HG02938 (cell line): ENCODE results near the gene PSAP.
A peak's percentile ranks its signal among the peaks of the same experiment; 100 is the strongest.

Source experiments
- ATAC-seq: cut with Tn5 transposase; IDR thresholded peaks from one replicate; pipeline ENCODE4 v1.9.1; 2021; ENCODE audit warnings: mild to moderate bottlenecking, moderate library complexity; ENCODE audit not compliant: unreplicated experiment

PSAP gene

DNA sequence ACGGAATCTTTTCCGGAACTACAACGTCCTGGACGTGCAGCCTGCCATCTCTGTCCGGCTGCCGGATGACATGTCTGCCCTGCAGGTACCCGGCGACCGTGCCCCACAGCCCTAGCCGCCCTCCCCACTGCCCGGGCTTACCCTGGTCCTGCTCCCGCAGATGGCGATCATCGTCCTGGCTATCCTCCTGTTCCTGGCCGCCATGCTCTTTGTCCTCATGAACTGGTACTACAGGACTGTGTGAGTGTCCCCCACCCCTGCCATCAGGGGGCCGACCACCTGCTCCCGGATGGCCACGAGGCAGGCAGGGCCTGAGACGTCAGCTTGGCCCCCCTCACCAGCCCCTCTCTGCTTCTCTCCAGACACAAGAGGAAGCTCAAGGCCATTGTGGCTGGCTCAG is 39.7 kb downstream of the PSAP start:
- ATAC-seq = no peak

DNA sequence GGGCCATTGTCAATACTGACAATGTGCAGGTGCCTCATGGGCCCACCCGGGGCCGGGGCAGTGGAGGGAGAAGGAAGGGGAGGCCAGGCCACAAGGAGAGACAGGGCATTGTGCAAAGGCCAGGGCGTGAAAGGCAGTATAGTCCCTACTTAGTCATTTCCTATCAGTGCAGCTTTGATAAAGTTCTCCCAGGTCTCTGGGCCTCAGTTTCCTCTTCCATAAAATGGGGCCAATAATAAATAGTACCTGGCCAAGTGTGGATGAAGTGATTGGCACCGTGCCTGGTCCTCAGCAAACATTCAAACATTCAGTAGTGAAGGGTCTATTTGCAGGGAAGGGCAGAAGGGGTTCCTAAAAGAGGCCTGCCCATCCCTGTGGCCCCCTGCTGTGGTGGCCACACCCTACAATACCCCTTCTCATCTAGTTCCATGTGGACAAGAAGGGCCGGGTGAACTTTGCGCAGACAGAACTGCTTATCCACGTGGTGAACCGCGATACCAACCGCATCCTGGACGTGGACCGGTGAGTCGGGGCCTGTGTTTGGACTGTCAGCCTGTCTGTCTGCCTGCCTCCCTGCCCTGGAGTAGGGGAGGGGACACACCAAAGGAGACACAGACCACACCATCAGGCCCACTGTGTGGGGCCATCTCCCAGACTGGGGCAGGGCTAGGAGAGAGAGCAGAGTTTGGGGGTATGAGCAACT is 40.9 kb downstream of the PSAP start:
- ATAC-seq = no peak

- no peak for ATAC-seq
Measured at GRCh38 chr10:71809628-71810027, 41.4 kb downstream of the PSAP start.

GRCh38 chr10:71807557-71808510 is 43.2 kb downstream of the PSAP start:
- ATAC-seq = no peak

DNA sequence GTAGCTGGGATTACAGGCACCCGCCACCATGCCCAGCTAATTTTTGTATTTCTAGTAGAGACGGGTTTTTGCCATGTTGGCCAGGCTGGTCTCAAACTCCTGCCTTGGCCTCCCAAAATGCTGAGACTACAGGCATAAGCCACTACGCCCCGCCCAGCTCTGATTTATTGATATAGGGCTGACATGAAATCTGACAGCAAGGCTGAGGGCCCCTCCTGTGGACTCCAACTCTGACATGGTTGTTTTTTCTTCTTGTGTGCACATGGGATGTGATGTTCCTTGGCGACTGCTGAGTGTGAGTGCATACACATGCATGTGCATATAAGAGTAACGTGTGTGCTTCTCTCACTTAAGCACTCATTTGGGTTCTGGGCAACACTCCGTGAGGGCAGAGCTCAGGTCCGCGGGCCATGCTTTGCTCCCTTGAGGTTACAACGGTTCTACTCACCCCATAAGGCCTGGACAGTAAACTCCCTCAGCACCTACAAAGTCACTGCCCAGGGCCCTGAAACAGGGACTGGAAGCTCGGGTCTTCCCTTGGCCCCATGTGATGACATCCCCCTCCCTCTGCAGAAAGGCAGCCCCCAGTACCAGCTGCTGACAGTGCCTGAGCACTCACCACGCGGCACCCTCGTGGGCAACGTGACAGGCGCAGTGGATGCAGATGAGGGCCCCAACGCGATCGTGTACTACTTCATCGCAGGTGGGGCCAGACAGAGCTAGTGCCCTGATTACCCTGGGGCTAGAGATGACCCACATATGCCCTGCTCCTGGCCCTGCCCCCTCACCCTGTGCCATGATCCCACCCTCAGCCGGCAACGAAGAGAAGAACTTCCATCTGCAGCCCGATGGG is 44.1 kb downstream of the PSAP start:
- ATAC-seq = no peak

DNA sequence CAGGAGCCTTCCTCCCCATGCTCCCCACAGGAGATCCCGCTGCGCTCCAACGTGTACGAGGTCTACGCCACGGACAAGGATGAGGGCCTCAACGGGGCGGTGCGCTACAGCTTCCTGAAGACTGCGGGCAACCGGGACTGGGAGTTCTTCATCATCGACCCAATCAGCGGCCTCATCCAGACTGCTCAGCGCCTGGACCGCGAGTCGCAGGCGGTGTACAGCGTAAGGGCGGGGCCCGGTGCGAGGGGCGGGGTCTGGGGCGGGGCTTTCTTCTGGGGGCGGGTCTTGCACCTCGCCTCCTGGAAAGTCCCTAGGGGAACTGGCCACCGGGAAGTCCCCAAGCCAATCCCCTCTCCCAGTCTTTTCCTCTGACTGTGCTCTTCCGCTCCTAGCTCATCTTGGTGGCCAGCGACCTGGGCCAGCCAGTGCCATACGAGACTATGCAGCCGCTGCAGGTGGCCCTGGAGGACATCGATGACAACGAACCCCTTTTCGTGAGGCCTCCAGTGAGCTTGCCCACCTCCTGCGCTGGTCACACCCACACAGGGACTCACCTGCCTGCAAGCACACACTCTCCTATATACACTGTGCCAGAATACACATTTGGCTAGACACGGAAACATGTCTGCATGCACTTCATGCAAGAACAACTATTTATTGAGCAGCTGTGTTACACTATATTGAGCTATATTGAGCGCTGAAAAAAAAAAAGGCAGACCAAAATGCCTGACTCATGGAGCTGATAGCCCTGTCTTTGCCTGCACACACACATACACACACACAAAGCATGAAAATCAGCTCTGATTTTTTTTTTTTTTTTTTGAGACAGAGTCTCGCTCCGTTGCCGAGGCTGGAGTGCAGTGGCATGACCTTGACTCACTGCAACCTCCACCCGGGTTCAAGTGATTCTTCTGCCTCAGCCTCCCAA is 45.0 kb downstream of the PSAP start:
- ATAC-seq = no peak

DNA sequence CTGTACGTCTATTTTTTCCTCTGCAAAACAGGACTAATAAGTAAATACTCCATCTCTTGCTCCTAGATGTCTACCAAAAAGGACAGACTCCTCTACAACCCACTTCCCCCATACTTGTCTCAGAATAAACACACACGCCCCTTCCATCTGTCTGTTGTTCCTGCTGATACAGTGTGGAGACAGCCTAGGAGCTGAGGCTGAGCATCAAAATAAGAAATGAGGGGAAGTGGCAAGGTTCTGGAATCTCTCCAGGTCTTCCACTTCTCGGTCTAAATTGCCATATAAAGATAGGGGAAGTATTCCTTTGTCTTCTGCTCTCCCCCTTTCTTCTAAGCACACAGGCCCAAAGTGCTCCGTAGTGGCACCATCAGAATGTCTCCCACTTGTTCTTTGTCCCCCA is 47.0 kb downstream of the PSAP start:
- no peak for ATAC-seq

GRCh38 chr10:71802715-71803488 is 48.1 kb downstream of the PSAP start:
- no peak for ATAC-seq

DNA sequence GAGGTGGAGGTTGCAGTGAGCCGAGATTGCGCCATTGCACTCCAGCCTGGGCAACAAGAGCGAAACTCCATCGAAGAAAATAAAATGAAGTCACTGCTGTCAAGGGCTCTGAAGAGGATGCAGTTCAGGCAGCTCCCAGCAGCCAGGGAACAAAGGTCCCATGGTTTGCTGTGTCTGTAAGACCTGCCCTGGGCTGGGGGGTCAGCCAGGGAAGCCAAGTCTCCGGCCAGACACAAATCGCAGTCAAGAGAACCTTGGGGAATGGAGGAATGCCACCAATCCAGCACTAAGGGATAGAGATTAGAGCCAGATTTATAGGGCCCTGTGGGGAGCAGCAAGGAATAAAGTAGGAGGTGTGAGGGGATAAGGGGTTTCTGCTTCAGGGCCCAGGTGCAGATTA is 48.8 kb downstream of the PSAP start:
- no peak for ATAC-seq

- peak; percentile 86 for ATAC-seq
Measured at GRCh38 chr10:71801361-71801760, 49.7 kb downstream of the PSAP start.

DNA sequence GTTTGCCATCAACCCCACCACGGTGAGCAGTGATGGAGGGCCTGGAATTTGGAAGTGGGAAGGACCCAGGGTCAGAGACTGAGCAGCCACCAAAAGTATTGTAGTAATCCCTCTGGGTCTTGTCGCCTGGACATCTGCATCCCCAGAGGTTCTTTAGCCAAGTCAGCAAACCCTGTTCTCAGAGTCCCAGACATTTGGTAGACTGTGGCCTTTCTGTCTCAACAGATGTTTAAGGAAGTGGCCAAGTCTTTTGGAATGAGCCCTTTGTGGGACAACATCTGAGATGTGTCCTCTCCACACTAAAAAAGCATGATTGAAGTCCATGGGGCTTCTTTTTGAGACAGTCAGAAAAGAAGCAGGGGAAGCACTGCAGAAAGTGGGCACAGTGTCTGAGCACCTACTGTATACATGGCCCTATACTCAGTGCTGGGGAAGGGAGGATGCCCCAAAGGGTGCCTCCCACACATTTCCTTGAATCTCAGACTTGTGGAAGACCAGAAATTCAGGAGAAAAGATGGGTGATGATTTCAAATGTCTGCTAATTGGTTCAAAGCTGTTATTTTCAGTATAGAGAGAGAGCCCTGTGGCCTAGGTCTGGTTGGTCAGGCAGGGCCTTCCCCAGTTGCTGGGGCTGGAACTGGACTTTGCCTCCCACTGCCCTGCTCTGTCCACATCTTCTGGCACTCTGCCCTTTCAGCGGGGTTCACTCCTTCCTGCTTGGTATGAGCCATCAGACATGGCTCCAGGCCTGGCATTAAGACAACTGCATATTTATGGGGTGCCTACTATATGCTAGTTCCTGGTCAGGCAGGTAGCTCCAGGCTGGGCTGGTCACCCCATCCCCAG is 51.2 kb downstream of the PSAP start:
- ATAC-seq = no peak

GRCh38 chr10:71799112-71799511 is 51.9 kb downstream of the PSAP start:
- no peak for ATAC-seq

DNA sequence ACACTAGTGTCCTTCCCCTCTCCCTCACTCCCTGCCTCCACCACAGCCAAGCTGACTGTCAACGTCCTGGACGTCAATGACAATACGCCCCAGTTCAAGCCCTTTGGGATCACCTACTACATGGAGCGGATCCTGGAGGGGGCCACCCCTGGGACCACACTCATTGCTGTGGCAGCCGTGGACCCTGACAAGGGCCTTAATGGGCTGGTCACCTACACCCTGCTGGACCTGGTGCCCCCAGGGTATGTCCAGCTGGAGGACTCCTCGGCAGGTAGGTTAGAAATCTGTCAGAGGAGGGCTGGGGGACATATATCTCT is 52.8 kb downstream of the PSAP start:
- ATAC-seq = no peak

DNA sequence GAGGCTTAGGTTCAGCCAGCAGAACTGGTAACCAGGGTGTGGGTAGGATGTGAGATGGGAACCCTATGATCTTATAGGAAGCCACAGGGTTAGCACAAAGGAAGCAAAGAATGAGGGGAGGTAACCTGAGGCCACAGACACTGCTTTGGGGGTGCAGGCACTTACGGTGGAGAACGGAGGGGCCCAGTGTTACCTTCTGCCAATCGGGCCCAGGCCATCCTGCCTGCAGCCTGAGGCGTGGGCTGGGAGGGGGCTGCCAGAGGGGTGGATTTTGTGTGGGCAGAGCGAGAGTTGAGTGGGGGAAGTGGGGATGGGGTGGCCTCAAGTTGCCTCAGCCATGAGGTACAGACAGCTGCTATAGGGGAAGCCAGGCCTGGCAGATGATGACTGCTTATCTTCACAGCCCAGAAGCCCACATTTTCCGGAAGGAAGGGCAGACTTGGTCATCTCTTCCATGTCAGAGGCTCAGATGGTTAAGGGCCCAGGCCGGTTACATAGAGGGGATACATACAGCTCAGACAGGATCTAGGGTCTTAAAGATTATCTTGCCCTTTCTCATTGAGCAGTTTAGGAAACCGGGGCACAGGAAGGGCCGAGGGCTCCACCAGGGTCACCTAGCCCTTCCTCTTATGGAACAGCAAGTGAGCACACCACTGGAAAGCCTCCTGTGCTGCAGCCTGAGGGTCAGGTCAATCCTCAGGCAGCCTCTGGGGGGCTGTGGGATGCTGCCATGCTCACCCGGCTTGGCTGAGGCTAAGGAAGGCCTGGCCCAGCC is 53.3 kb downstream of the PSAP start:
- ATAC-seq = no peak

DNA sequence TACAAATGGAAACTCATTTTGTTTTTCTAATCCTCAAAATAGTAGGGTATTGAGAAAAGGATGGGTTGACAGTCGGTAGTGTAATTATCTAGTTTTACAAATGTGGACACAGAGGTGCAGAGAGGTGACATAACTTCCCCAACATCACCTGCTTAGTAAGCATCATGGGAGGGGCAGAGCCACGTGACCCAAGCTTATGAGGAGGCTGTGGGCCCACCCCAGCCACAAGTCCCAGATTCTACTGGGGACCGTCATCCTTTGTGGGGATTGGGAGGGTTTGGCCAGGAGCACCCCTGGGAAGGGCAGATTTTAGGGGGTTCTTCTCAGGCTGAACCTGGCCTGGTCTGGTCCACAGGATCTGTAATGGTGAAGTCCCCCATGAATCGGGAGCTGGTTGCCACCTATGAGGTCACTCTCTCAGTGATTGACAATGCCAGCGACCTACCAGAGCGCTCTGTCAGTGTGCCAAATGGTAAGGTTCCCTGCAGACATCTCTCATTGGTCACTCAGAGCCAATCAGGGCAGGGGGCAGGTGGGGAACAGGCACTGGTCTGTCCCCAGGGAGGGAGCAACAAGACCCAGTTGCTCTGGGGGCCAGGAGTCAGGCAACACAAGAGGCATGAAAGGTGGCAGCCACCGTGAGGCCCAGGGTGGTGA is 54.2 kb downstream of the PSAP start:
- ATAC-seq = no peak

DNA sequence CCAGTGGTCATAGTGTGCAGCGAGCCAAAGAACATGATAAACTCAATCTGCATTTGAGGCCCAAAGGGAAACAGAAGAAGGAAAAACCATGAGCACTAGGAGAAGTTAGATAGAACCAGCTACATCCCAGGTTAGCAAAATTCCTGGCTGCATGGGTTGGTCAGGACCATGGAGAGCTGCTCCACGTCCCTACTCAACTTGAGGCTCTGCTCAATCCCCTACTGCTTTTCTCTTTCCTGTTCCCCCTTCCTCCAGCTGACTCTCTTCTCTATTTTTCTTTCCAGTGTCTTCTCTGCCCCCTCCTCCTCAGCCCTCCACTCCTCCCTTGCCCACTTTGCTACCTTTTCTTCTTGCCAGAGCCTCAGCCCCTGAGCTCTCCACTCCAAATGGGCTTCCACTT is 55.8 kb downstream of the PSAP start:
- ATAC-seq = no peak

- no peak for ATAC-seq
Measured at GRCh38 chr10:71790749-71791440, 60.2 kb downstream of the PSAP start.
